H1 (cell line): Measurements from ENCODE around the gene BCL7B.

ENCODE experiments used
- CREB1 ChIP-seq: IDR thresholded peaks from 2 replicates; pipeline ENCODE4 v1.6.1; 2012; ENCODE audit warnings: inconsistent platforms
- EGR1 ChIP-seq: IDR thresholded peaks from 2 replicates; pipeline ENCODE4 v1.6.1; 2011; ENCODE audit warnings: low read depth, low read length, borderline replicate concordance
- EZH2 ChIP-seq: fragments of 200-600 bp; sonication (generic); IDR thresholded peaks from 2 replicates; pipeline ENCODE4 v1.7.1; 2012; ENCODE audit warnings: low read depth, mild to moderate bottlenecking, moderate library complexity, low read length, inconsistent platforms; ENCODE audit not compliant: severe bottlenecking
- HDAC6 ChIP-seq: IDR thresholded peaks from one replicate; pipeline ENCODE4 v1.7.1; 2012; ENCODE audit warnings: low read depth, mild to moderate bottlenecking, inconsistent platforms, low read length, moderate library complexity
- JUND ChIP-seq: IDR thresholded peaks from 2 replicates; pipeline ENCODE4 v1.6.1; 2011; ENCODE audit warnings: mild to moderate bottlenecking, improper control_type of control experiment, low read length
- MAFK ChIP-seq: IDR thresholded peaks from 2 replicates; pipeline ENCODE4 v1.6.1; 2012; ENCODE audit warnings: low read depth, mild to moderate bottlenecking, improper control_type of control experiment, low read length
- POLR2A ChIP-seq, 2 experiments: IDR thresholded peaks; 1 replicate in 1 of 2; 2 replicates in 1 of 2; pipeline ENCODE4 v1.6.1; 2011; ENCODE audit warnings: low read depth in 2 of 2, low read length in 2 of 2, mild to moderate bottlenecking in 2 of 2; ENCODE audit errors: control extremely low read depth in 1 of 2
- POLR2AphosphoS5 ChIP-seq: IDR thresholded peaks from 2 replicates; pipeline ENCODE4 v1.6.1; 2011; ENCODE audit warnings: low read depth, low read length
- TEAD4 ChIP-seq: IDR thresholded peaks from 2 replicates; pipeline ENCODE4 v1.6.1; 2012; ENCODE audit warnings: low read depth, low read length, inconsistent platforms, mixed read lengths
- TF ChIP-seq, protein P1 (sequence below), 3 experiments: IDR thresholded peaks; 1 replicate in 2 of 3; 2 replicates in 1 of 3; pipeline versions ENCODE4 v1.5.1 to v1.6.1; 2011; ENCODE audit warnings: low read length in 3 of 3, mild to moderate bottlenecking in 3 of 3, inconsistent platforms in 2 of 3, low read depth in 1 of 3, moderate library complexity in 1 of 3; ENCODE audit not compliant: insufficient read depth in 1 of 3; ENCODE audit errors: control extremely low read depth in 1 of 3
- TF ChIP-seq, protein P2 (sequence below): IDR thresholded peaks from 2 replicates; pipeline ENCODE4 v1.6.1; 2012; ENCODE audit warnings: inconsistent platforms

GRCh38 chr7:73520673-73521635 lies 36.5 kb downstream of the BCL7B start:
- TF ChIP-seq POLR2AphosphoS5: no peak
- TF ChIP-seq, protein P1, sequence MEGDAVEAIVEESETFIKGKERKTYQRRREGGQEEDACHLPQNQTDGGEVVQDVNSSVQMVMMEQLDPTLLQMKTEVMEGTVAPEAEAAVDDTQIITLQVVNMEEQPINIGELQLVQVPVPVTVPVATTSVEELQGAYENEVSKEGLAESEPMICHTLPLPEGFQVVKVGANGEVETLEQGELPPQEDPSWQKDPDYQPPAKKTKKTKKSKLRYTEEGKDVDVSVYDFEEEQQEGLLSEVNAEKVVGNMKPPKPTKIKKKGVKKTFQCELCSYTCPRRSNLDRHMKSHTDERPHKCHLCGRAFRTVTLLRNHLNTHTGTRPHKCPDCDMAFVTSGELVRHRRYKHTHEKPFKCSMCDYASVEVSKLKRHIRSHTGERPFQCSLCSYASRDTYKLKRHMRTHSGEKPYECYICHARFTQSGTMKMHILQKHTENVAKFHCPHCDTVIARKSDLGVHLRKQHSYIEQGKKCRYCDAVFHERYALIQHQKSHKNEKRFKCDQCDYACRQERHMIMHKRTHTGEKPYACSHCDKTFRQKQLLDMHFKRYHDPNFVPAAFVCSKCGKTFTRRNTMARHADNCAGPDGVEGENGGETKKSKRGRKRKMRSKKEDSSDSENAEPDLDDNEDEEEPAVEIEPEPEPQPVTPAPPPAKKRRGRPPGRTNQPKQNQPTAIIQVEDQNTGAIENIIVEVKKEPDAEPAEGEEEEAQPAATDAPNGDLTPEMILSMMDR (IDR thresholded peaks at IDR 0.05; ENCODE audit: control extremely low read depth in 1 of 3, insufficient read depth in 1 of 3, low read depth in 1 of 3, low read length in 3 of 3): no peak
- no peak for TF ChIP-seq HDAC6
- TF ChIP-seq EGR1: no peak
- no peak for TF ChIP-seq EZH2
- TF ChIP-seq MAFK: no peak
- TF ChIP-seq, protein P2, sequence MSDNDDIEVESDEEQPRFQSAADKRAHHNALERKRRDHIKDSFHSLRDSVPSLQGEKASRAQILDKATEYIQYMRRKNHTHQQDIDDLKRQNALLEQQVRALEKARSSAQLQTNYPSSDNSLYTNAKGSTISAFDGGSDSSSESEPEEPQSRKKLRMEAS: no peak
- no peak for TF ChIP-seq TEAD4
- TF ChIP-seq CREB1: no peak
- TF ChIP-seq JUND: no peak
- no peak for TF ChIP-seq POLR2A (IDR thresholded peaks at IDR 0.05; ENCODE audit: control extremely low read depth in 1 of 2, low read depth in 2 of 2, low read length in 2 of 2)
